Activated CD8-positive, alpha-beta memory T cell treated with anti-CD3 and anti-CD28 coated beads, Interleukin-2, amount 50 U/mL, for 24 hours (primary cell): ENCODE results near the gene STK40.

ENCODE experiments used
- DNase-seq: peaks from one replicate; pipeline ENCODE4 v3.0.0-alpha.2; 2020; ENCODE audit errors: extremely low read depth

STK40 gene

GRCh38 chr1:36397378-36398230 is 11.9 kb upstream of the STK40 start, which contains the start of gene LSM10:
Gene LSM10, minus strand, starts transcription at chr1:36397908. Its CDS starts 3,779 bp downstream, at chr1:36394129.
- peak; percentile 81 for DNase-seq

- DNase-seq: no peak
These were observed 11.3 kb upstream of the STK40 start for GRCh38 chr1:36397083-36397377.

- DNase-seq: no peak
These were observed 10.6 kb upstream of the STK40 start for GRCh38 chr1:36396359-36396758.

GRCh38 chr1:36393686-36394085 is 8.0 kb upstream of the STK40 start:
- DNase-seq: no peak

GRCh38 chr1:36392836-36393235 is 7.1 kb upstream of the STK40 start:
- no peak for DNase-seq

DNA sequence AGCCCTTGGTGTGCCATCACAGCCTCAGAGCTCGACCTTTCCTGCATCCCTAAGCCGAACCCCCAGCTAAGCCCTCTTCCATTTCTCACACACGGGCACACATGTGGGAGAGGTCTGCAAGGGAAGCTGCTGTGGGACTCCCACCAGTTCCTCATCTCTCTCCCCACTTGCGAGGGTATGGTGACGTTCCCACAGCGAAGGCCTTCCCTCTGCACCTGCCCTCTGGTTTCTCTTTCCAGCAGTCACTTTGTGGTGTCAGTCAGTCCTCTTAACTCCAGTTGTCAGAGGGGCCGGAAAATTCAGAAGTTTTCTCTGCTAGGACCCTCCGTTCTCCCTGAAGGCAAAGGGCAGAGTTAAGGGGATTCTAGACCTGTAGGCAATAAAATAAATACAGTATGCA is 5.5 kb upstream of the STK40 start:
- DNase-seq: no peak

DNA sequence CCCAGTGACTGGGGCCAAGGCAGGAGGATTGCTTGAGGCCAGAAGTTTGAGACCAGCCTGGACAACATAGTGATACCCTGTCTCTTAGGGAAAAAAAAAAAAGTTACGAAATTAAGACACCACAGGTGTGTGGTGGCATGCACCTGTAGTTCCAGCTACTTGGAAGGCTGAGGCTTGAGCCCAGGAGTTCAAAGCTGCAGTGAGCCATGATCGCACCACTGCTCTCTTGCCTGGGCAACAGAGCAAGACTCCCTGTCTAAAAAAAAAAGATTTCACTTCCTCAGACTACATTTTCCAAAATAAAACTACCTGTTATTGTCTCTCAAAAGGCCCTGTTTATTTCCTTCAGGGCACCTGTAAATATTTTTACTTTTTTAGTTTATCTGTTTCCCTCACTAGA is 4.7 kb upstream of the STK40 start:
- DNase-seq: no peak

GRCh38 chr1:36389999-36390398 is 4.3 kb upstream of the STK40 start:
- no peak for DNase-seq

DNA sequence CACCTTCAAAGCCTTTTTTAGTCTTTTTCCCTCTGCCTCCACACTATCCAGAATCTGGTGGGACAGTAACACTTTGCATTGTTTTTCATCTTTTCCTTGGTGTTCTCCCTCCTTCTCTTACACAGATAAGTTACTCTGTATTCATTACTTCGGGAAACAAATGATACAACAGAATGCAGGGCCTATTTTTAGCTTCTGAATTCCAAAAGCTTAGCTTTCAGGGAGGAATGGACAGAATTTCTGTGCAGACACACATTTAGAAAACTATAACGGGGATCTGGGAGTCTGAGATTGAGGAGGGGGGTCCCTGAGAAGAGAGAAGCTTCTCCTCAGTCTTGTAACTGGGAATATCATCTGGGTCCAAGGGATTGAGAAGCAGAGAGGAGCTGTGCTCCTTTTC is 3.5 kb upstream of the STK40 start:
- no peak for DNase-seq

GRCh38 chr1:36387141-36387949 is 1.6 kb upstream of the STK40 start:
- DNase-seq: no peak

- DNase-seq: peak; percentile 87
These were observed 779 bp upstream of the STK40 start for GRCh38 chr1:36386265-36387140.

GRCh38 chr1:36384542-36385409 is 948 bp downstream of the STK40 start:
- DNase-seq: no peak

DNA sequence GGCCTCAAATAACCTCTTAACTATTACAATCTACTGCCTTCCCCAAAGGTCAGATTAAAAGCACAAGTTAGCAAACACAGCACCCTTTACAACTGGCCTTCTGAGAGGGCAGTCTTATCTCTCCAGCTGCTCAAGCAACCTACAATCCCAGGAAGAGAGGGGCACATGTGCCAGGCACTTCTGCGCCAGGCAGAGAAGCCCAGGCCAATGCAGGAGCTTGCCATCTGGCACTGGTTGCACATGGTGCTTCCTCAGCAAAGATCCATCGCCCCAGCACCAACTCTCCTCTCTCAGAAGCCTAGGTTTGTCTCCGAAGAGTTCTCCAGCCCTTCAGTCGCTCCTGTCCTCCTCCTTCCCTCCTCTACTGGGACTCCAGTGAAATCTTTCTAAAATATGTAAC is 2.5 kb downstream of the STK40 start:
- no peak for DNase-seq

GRCh38 chr1:36382669-36383068 is 3.1 kb downstream of the STK40 start:
- DNase-seq: no peak

DNA sequence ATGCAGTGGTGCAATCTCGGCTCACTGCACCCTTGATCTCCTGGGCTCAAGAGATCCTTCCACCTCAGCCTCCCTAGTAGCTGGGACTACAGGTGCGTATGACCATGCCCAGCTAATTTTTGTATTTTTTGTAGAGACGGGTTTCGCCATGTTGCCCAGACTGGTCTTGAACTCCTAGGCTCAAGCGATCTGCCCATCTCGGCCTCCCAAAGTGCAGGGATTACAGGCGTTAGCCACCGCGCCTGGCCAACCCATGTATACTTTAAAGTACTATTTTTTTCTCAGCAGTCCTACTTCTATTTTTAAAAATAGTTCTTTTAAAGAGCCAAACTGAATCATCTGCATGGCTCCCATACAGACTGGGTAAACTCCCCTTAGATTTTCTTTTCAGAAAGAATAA is 3.5 kb downstream of the STK40 start:
- DNase-seq: no peak

DNA sequence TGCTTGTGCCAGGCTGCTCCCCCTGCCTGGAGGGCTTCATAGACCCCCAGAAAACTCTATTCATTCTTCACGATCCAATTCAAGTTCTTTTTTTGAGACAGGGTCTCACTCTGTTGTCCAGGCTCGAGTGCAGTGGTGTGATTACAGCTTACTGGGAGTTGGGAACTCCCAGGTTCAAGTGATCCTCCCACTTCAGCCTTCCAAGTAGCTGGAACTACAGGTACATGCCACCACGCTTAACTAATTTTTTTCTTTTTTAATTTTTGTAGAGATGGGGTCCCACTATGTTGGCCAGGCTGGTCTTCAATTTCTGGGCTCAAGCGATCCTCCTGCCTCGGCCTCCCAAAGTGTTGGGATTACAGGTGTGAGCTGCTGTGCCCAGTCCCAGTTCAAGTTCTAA is 4.3 kb downstream of the STK40 start:
- no peak for DNase-seq

DNA sequence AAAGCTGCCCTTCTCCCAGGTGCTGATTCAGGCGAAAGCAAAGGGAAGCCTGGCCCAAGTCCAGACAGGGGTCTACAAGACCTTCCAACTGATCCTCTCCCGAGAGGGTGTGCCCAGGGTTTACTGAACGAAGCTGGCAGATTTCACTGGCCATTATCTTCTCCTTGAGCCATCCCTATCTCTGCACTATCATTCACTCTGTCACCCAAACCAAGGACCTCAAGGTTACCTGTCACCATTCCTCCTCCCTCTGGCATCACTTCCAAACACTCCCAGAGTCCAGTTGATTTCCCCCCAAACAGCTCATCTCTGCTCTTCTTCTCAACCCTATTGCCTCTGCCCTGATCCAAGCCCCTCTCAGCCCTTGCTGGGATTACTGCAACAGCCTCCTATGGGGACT is 4.9 kb downstream of the STK40 start:
- no peak for DNase-seq

DNA sequence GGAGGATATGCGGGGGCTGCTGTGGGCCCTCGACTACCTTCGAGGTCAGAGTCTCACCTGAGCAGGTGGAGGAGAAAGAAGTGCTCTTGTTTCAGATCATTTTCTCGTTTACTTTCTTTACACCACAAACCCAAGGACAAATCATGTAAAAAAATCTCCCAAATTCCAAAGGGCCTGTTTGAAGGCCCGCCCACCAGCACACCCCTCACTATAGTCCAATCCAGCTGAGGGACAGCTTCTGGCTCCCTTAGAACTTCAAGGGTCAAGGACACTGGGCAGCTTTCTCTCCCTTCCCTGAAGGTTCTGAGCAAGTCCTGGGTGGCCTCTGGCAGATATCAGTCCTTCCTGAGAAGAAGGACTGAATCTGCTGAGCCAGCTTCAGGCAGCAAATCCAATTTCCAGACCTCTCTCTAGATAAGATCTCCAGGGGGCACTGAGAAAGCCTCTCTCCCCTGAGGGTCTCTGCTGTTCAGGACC is 5.5 kb downstream of the STK40 start:
- DNase-seq: no peak

DNA sequence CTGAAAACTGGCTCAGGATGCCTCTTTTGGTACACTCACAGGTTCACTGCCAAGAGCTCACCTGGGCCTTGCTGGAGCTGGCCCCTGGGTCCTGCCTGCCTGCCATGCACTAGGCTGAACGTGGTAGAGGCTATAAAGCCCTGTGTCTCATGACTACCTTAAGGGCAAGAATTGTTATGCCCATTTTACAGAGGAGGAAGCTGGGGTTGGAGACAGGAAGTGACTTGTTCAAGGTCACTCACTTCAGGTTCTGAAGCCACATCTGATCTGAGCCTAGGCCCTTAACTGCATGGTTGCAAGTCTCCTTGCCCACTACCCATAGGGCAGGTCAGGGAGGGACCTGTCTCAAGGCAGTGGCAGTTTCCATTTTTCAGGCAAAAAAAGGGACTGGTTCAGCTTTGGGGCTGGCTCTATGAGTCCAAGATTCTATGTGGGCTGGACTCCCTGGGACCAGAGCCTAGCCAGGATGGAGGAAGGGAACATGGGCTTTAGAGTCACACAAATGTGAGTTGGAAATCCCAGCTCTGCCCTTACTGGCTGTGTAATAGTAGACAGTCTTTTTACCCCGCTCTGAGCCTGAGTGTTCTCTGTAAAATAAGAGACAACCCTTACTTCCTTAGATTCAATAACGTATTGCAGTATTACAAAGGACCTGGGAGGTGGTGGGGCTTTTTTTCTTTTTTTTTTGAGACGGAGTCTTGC is 7.8 kb downstream of the STK40 start:
- no peak for DNase-seq

- DNase-seq: no peak
These were observed 13.1 kb downstream of the STK40 start for GRCh38 chr1:36372617-36373016.
